A549 (cell line): ENCODE measurements around the gene MEGF10. TPM values are rescaled to one million over a fixed set of nuclear protein-coding genes. Genes with fewer than 3 reads are reported as not detected.

Source experiments
- ATAC-seq, 2 experiments: fragments of 200-7000 bp in 1 of 2; fragments of >200 bp in 1 of 2; cut with Nextera tagmentation in 1 of 2; cut with Tn5 transposase in 1 of 2; 3 replicates each; pipeline versions ENCODE4 v1.8.0 to v1.9.1; 2018 to 2020; ENCODE audit warnings: mild to moderate bottlenecking in 1 of 2, moderate library complexity in 1 of 2
- CTCF ChIA-PET: fragments of 300-600 bp; sonication (Branson Sonifier 250); formaldehyde crosslinking; extraction: SDS; loops from one replicate; lab custom pipeline; 2021; ENCODE audit warnings: antibody characterized with exemption, inconsistent platforms; lab: Yijun Ruan, JAX
- POLR2A ChIA-PET: fragments of 350-600 bp; formaldehyde crosslinking; extraction: SDS; loops from one replicate; lab custom pipeline; 2021; ENCODE audit warnings: antibody characterized with exemption, inconsistent platforms; lab: Yijun Ruan, JAX
- DNase-seq, 2 experiments: peaks; one replicate each; pipeline versions ENCODE4 v3.0.0 to v3.0.0-alpha.2; 2011 to 2016; ENCODE audit warnings: low read depth in 1 of 2, low spot score in 1 of 2
- FAIRE-seq: peaks from 2 replicates; lab custom pipeline; 2011; peaks lifted over from hg19 to GRCh38; lab: Jason Lieb, UNC
- H3K27ac ChIP-seq, 2 experiments: fragments of >200 bp; sonication (Bioruptor Twin); formaldehyde crosslinking; 3 replicates each; pipeline ENCODE4 v1.5.1; 2016 to 2017
- H3K4me1 ChIP-seq: fragments of >200 bp; sonication (Bioruptor Twin); formaldehyde crosslinking; 3 replicates; pipeline ENCODE4 v1.6.1; 2016
- H3K4me2 ChIP-seq: fragments of >200 bp; sonication (Bioruptor Twin); formaldehyde crosslinking; 3 replicates; pipeline ENCODE4 v1.6.1; 2016
- H3K4me3 ChIP-seq: fragments of >200 bp; sonication (Bioruptor Twin); formaldehyde crosslinking; 3 replicates; pipeline ENCODE4 v1.5.1; 2016
- H3K9me3 ChIP-seq: fragments of >200 bp; sonication (Bioruptor Twin); formaldehyde crosslinking; 3 replicates; pipeline ENCODE4 v1.6.1; 2016
- EP300 ChIP-seq, 2 experiments: fragments of >200 bp; sonication (Bioruptor Twin); formaldehyde crosslinking; IDR thresholded peaks; 2 replicates in 1 of 2; 3 replicates in 1 of 2; pipeline ENCODE4 v1.6.1; 2016 to 2017
- FOSB ChIP-seq: fragments of 250-450 bp; sonication (Bioruptor Pico); IDR thresholded peaks from 2 replicates; pipeline ENCODE4 v1.5.0; 2020; ENCODE audit warnings: mild to moderate bottlenecking, moderate library complexity
- FOXS1 ChIP-seq: fragments of 250-450 bp; sonication (Bioruptor Pico); IDR thresholded peaks from 2 replicates; pipeline ENCODE4 v1.5.0; 2020; ENCODE audit warnings: mild to moderate bottlenecking, moderate library complexity
- GATA3 ChIP-seq: IDR thresholded peaks from 2 replicates; pipeline ENCODE4 v1.6.1; 2012; ENCODE audit warnings: borderline replicate concordance
- HDAC2 ChIP-seq: fragments of 200-600 bp; sonication (generic); IDR thresholded peaks from 2 replicates; pipeline ENCODE4 v1.6.1; 2016
- HEYL ChIP-seq: fragments of 250-450 bp; sonication (Bioruptor Pico); IDR thresholded peaks from 2 replicates; pipeline ENCODE4 v1.8.0; 2021; ENCODE audit warnings: mild to moderate bottlenecking, moderate library complexity
- HOXB13 ChIP-seq: fragments of 250-450 bp; sonication (Bioruptor Pico); IDR thresholded peaks from 2 replicates; pipeline ENCODE4 v1.5.0; 2020; ENCODE audit warnings: low read depth, mild to moderate bottlenecking, moderate library complexity
- HOXB5 ChIP-seq: fragments of 250-450 bp; sonication (Bioruptor Pico); IDR thresholded peaks from 2 replicates; pipeline ENCODE4 v1.5.0; 2020; ENCODE audit warnings: mild to moderate bottlenecking, moderate library complexity
- KDM5A ChIP-seq: fragments of 200-600 bp; sonication (generic); IDR thresholded peaks from 2 replicates; pipeline ENCODE4 v1.6.1; 2016; ENCODE audit warnings: antibody characterized with exemption, mild to moderate bottlenecking
- MAFK ChIP-seq: fragments of 450-650 bp; IDR thresholded peaks from 2 replicates; pipeline ENCODE4 v1.6.1; 2014; ENCODE audit not compliant: partially characterized antibody
- MYC ChIP-seq: IDR thresholded peaks from 2 replicates; pipeline ENCODE4 v1.6.1; 2012; ENCODE audit warnings: mild to moderate bottlenecking, inconsistent platforms, low read length, improper control_type of control experiment, borderline replicate concordance
- NPAS2 ChIP-seq: fragments of 250-450 bp; sonication (Bioruptor Pico); IDR thresholded peaks from 2 replicates; pipeline ENCODE4 v1.8.0; 2022; ENCODE audit warnings: mild to moderate bottlenecking, moderate library complexity, borderline replicate concordance
- RAD21 ChIP-seq, 2 experiments: fragments of >200 bp in 1 of 2; sonication (Bioruptor Twin) in 1 of 2; formaldehyde crosslinking in 1 of 2; IDR thresholded peaks in 1 of 2; conservative IDR thresholded peaks in 1 of 2; 2 replicates in 1 of 2; 3 replicates in 1 of 2; pipeline ENCODE4 v1.6.1; 2012 to 2018; ENCODE audit warnings: inconsistent platforms in 1 of 2
- RFX5 ChIP-seq: fragments of 450-650 bp; IDR thresholded peaks from 2 replicates; pipeline ENCODE4 v1.7.1; 2014; ENCODE audit warnings: antibody characterized with exemption, mild to moderate bottlenecking, moderate library complexity
- RNF2 ChIP-seq: fragments of 200-600 bp; sonication (generic); IDR thresholded peaks from 2 replicates; pipeline ENCODE4 v1.6.1; 2016; ENCODE audit warnings: low read depth, mild to moderate bottlenecking, antibody characterized with exemption, moderate library complexity, borderline replicate concordance
- SREBF2 ChIP-seq: fragments of 450-650 bp; IDR thresholded peaks from 2 replicates; pipeline ENCODE4 v1.6.1; 2014; ENCODE audit warnings: mild to moderate bottlenecking, moderate library complexity
- TFCP2L1 ChIP-seq: fragments of 250-450 bp; sonication (Bioruptor Pico); IDR thresholded peaks from 2 replicates; pipeline ENCODE4 v1.5.0; 2021; ENCODE audit warnings: mild to moderate bottlenecking
- TP53 ChIP-seq: fragments of 250-450 bp; sonication (Bioruptor Pico); IDR thresholded peaks from 2 replicates; pipeline ENCODE4 v1.5.0; 2021; ENCODE audit warnings: mild to moderate bottlenecking, moderate library complexity
- ZNF302 ChIP-seq: fragments of 250-450 bp; sonication (Bioruptor Pico); IDR thresholded peaks from 2 replicates; pipeline ENCODE4 v1.9.0; 2021; ENCODE audit warnings: inconsistent platforms, mild to moderate bottlenecking, moderate library complexity
- ZSCAN20 ChIP-seq: fragments of 250-450 bp; sonication (Bioruptor Pico); IDR thresholded peaks from 2 replicates; pipeline ENCODE4 v1.8.0; 2022; ENCODE audit warnings: mild to moderate bottlenecking, moderate library complexity
- WGBS: methylation state at CpG from one replicate; pipeline ENCODE4 v1.1.6; 2017; ENCODE audit errors: missing lambda C conversion rate; 5-methylcytosine and 5-hydroxymethylcytosine counted together
- polyA plus RNA-seq, 4 experiments: library from polyadenylated mRNA; depleted of rRNA in 3 of 4; stranded (reverse); fragments of >200 nt; fragmentation: RNase III in 1 of 4; extraction: RNeasy Plus Mini Kit Qiagen cat#74134 plus additional on column Dnase treatment in 1 of 4; gene quantifications; 2 replicates in 3 of 4; 3 replicates in 1 of 4; pipeline ENCODE4 v1.2.3, GENCODE V29; 2011 to 2017
- TF ChIP-seq, protein P1 (sequence below): fragments of >200 bp; sonication (Bioruptor Twin); formaldehyde crosslinking; IDR thresholded peaks from 2 replicates; pipeline ENCODE4 v1.6.1; 2016
- TF ChIP-seq, protein P2 (sequence below): fragments of 250-450 bp; sonication (Bioruptor Pico); IDR thresholded peaks from 2 replicates; pipeline ENCODE4 v1.5.0; 2021; ENCODE audit warnings: mild to moderate bottlenecking, moderate library complexity, borderline replicate concordance
- TF ChIP-seq, protein P3 (sequence below): fragments of >200 bp; sonication (Bioruptor Twin); formaldehyde crosslinking; IDR thresholded peaks from 3 replicates; pipeline ENCODE4 v1.5.1; 2016
- TF ChIP-seq, protein P4 (sequence below): IDR thresholded peaks from 2 replicates; pipeline ENCODE4 v1.6.1; 2012; ENCODE audit warnings: low read depth, borderline replicate concordance
- TF ChIP-seq, protein P5 (sequence below): fragments of 200-600 bp; sonication (generic); IDR thresholded peaks from 2 replicates; pipeline ENCODE4 v1.6.1; 2016; ENCODE audit warnings: antibody characterized with exemption, mild to moderate bottlenecking, moderate library complexity
- TF ChIP-seq, protein P6 (sequence below): fragments of 450-650 bp; IDR thresholded peaks from 2 replicates; pipeline ENCODE4 v1.6.1; 2014; ENCODE audit warnings: antibody characterized with exemption
- TF ChIP-seq, protein P7 (sequence below): IDR thresholded peaks from 2 replicates; pipeline ENCODE4 v1.6.1; 2012

Gene MEGF10
- polyA plus RNA-seq, 2 of the 4 experiments (the other 2 are of a cell fraction): 0.01 TPM; not detected in 1

DNA sequence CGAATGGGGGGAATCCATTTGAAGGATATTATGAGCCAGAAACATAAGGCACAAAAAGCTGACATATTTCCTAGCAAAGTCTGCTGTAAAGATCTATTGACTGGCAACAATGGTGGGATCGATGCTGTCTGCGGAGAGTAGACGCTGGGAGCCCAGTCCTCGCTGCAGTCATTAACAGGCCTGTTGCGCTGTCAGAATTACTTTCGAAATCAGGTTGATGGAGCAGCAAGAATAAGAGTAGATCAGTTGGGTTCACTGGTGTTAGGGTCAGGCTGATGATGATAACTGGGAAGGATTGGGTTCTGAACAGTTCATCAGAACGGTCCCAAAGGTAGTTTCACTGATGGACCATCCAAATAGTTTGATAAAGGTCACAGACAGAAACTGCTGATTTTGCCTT is 87.1 kb downstream of the MEGF10 start:
- Histone ChIP-seq H3K4me1 (no peaks in the 10 kb centered on the region), H3K4me2 (no peak overlapping the region), H3K9me3 (no peaks in the 10 kb centered on the region)
- FAIRE-seq (no peak), ATAC-seq (no peak)
- TF ChIP-seq, protein P1, sequence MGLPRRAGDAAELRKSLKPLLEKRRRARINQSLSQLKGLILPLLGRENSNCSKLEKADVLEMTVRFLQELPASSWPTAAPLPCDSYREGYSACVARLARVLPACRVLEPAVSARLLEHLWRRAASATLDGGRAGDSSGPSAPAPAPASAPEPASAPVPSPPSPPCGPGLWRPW: no peak
- TF ChIP-seq FOXS1 (CRISPR knock-in tag) (no peak), MAFK (no peak), MYC (no peak), ZNF302 (CRISPR knock-in tag) (no peak), HEYL (CRISPR knock-in tag) (no peak), RAD21 (conservative IDR thresholded peaks at IDR 0.05 in 1 of 2, IDR thresholded peaks at IDR 0.05 in 1 of 2) (no peak), TFCP2L1 (CRISPR knock-in tag) (no peak), HOXB13 (CRISPR knock-in tag) (no peak), SREBF2 (no peak), RFX5 (no peak), ZSCAN20 (CRISPR knock-in tag) (no peak), HOXB5 (CRISPR knock-in tag) (no peak)
- TF ChIP-seq, protein P2, sequence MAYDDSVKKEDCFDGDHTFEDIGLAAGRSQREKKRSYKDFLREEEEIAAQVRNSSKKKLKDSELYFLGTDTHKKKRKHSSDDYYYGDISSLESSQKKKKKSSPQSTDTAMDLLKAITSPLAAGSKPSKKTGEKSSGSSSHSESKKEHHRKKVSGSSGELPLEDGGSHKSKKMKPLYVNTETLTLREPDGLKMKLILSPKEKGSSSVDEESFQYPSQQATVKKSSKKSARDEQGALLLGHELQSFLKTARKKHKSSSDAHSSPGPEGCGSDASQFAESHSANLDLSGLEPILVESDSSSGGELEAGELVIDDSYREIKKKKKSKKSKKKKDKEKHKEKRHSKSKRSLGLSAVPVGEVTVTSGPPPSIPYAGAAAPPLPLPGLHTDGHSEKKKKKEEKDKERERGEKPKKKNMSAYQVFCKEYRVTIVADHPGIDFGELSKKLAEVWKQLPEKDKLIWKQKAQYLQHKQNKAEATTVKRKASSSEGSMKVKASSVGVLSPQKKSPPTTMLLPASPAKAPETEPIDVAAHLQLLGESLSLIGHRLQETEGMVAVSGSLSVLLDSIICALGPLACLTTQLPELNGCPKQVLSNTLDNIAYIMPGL (CRISPR knock-in tag): no peak
- TF ChIP-seq, protein P3, sequence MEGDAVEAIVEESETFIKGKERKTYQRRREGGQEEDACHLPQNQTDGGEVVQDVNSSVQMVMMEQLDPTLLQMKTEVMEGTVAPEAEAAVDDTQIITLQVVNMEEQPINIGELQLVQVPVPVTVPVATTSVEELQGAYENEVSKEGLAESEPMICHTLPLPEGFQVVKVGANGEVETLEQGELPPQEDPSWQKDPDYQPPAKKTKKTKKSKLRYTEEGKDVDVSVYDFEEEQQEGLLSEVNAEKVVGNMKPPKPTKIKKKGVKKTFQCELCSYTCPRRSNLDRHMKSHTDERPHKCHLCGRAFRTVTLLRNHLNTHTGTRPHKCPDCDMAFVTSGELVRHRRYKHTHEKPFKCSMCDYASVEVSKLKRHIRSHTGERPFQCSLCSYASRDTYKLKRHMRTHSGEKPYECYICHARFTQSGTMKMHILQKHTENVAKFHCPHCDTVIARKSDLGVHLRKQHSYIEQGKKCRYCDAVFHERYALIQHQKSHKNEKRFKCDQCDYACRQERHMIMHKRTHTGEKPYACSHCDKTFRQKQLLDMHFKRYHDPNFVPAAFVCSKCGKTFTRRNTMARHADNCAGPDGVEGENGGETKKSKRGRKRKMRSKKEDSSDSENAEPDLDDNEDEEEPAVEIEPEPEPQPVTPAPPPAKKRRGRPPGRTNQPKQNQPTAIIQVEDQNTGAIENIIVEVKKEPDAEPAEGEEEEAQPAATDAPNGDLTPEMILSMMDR: no peak
- TF ChIP-seq, protein P4, sequence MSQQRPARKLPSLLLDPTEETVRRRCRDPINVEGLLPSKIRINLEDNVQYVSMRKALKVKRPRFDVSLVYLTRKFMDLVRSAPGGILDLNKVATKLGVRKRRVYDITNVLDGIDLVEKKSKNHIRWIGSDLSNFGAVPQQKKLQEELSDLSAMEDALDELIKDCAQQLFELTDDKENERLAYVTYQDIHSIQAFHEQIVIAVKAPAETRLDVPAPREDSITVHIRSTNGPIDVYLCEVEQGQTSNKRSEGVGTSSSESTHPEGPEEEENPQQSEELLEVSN: no peak
- TF ChIP-seq, all 56 proteins: peak for 0
- DNase-seq: no peak
- ChIA-PET POLR2A (no interaction called here), CTCF (no interaction called here)
- no peak overlapping the region for H3K27ac ChIP-seq
- WGBS: 61% methylated on average over 8 of the region's 8 CpGs
- H3K4me3 ChIP-seq: no peak overlapping the region

DNA sequence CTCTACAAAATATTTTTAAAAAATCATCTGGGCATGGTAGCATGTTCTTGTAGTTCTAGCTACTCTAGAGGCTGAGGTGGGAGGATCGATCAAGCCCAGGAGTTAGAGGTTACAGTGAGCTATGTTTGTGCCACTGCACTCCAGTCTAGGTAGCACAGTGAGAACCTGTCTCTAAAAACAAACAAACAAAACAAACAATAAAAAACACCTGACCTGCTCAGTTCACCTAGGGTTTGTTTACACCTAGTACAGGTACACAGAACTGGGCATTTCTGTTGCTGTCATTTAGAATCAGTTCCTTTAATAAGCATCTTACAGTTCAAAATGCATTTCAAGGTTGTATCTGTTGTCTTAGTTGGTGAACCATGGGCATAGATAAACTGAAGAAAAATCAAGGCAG is 95.3 kb downstream of the MEGF10 start:
- H3K27ac ChIP-seq: no peak overlapping the region
- ATAC-seq (no peak), FAIRE-seq (no peak), DNase-seq (no peak)
- H3K4me2 ChIP-seq: no peak overlapping the region
- CTCF ChIA-PET: interaction anchor here (0.7 kb wide), 1 partner anchor 15 kb away, joined by 3 read pairs; no protein-coding TSS in a partner anchor
- H3K9me3 ChIP-seq: no peaks in the 10 kb centered on the region
- WGBS: 54% methylated on average over 1 of the region's 1 CpG
- H3K4me1 ChIP-seq: no peaks in the 10 kb centered on the region
- POLR2A ChIA-PET: no interaction called here
- H3K4me3 ChIP-seq: no peak overlapping the region
- TF ChIP-seq, protein P5, sequence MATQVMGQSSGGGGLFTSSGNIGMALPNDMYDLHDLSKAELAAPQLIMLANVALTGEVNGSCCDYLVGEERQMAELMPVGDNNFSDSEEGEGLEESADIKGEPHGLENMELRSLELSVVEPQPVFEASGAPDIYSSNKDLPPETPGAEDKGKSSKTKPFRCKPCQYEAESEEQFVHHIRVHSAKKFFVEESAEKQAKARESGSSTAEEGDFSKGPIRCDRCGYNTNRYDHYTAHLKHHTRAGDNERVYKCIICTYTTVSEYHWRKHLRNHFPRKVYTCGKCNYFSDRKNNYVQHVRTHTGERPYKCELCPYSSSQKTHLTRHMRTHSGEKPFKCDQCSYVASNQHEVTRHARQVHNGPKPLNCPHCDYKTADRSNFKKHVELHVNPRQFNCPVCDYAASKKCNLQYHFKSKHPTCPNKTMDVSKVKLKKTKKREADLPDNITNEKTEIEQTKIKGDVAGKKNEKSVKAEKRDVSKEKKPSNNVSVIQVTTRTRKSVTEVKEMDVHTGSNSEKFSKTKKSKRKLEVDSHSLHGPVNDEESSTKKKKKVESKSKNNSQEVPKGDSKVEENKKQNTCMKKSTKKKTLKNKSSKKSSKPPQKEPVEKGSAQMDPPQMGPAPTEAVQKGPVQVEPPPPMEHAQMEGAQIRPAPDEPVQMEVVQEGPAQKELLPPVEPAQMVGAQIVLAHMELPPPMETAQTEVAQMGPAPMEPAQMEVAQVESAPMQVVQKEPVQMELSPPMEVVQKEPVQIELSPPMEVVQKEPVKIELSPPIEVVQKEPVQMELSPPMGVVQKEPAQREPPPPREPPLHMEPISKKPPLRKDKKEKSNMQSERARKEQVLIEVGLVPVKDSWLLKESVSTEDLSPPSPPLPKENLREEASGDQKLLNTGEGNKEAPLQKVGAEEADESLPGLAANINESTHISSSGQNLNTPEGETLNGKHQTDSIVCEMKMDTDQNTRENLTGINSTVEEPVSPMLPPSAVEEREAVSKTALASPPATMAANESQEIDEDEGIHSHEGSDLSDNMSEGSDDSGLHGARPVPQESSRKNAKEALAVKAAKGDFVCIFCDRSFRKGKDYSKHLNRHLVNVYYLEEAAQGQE: no peak
- TF ChIP-seq HEYL (CRISPR knock-in tag) (no peak), KDM5A (no peak), TP53 (CRISPR knock-in tag) (no peak), HDAC2 (no peak), FOSB (CRISPR knock-in tag) (no peak), FOXS1 (CRISPR knock-in tag) (no peak), RAD21 (conservative IDR thresholded peaks at IDR 0.05 in 1 of 2, IDR thresholded peaks at IDR 0.05 in 1 of 2) (no peak), EP300 (IDR thresholded peaks at IDR 0.05) (no peak), NPAS2 (CRISPR knock-in tag) (no peak), GATA3 (no peak), RNF2 (no peak)
- TF ChIP-seq, protein P1: no peak
- TF ChIP-seq, protein P6, sequence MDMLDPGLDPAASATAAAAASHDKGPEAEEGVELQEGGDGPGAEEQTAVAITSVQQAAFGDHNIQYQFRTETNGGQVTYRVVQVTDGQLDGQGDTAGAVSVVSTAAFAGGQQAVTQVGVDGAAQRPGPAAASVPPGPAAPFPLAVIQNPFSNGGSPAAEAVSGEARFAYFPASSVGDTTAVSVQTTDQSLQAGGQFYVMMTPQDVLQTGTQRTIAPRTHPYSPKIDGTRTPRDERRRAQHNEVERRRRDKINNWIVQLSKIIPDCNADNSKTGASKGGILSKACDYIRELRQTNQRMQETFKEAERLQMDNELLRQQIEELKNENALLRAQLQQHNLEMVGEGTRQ: no peak
- TF ChIP-seq, protein P7, sequence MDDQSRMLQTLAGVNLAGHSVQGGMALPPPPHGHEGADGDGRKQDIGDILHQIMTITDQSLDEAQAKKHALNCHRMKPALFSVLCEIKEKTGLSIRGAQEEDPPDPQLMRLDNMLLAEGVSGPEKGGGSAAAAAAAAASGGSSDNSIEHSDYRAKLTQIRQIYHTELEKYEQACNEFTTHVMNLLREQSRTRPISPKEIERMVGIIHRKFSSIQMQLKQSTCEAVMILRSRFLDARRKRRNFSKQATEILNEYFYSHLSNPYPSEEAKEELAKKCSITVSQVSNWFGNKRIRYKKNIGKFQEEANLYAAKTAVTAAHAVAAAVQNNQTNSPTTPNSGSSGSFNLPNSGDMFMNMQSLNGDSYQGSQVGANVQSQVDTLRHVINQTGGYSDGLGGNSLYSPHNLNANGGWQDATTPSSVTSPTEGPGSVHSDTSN: no peak
